ENCODE results near the gene LYZL6. TPM values are rescaled to one million over a fixed set of nuclear protein-coding genes. Genes with fewer than 3 reads are reported as not detected.

LYZL6 gene
- not detected in 5 replicates for total RNA-seq (2022; extraction: Qiagen RNA extraction; ENCODE audit: low read depth)

GRCh38 chr17:35943537-35943936, at the start of gene LYZL6:
Gene LYZL6, minus strand, starts transcription at chr17:35943713. Its CDS starts 4,357 bp downstream, at chr17:35939356.

DNA sequence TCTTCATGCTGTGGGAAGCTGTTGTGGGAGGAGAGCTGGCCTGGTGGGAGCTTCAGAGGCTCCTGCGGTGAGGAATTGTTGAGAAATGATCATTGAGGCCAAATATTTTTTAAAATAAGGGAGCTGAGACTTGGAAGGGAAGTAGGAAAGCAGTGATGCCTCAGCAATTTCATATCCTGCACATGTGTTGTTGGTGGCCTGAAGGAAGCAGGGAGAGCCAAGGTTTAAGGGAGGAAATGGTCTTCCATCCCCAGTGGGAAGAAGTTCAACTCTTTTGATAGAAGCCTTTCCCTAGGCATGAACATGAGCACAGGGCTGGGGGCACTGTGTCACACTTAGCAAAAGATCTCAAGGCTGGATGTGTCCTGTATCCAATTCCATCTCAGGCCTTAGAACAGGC, 43.1 kb upstream of the LYZL6 start, which contains the start of gene CCL14:
CCL14 (minus strand) TSS at position 87 of the 400 bp plus-strand sequence; CDS start at position 7, 80 bp downstream.

GRCh38 chr17:35981246-35981645, 37.7 kb upstream of the LYZL6 start, which contains the start of gene CCL16:
Gene CCL16, minus strand, starts transcription at chr17:35981497. Its CDS starts 77 bp downstream, at chr17:35981420.

GRCh38 chr17:35930211-35931065, 13.1 kb downstream of the LYZL6 start, which contains the start of gene RDM1:
Gene RDM1, minus strand, starts transcription at chr17:35930773. Its CDS starts 46 bp downstream, at chr17:35930727.

Other genes starting within 250 kb of the LYZL6 start
- 0.05 to 0.15 TPM (median 0.10 TPM) in 5 replicates for gene RASL10B, start 212.1 kb downstream of the LYZL6 start, total RNA-seq (2022; extraction: Qiagen RNA extraction; ENCODE audit: low read depth)
- 0.09 to 0.21 TPM (median 0.12 TPM) in 4 of 5 replicates, not detected in the other for gene GAS2L2, start 190.5 kb downstream of the LYZL6 start, total RNA-seq (2022; extraction: Qiagen RNA extraction; ENCODE audit: low read depth)
- gene C17orf50, start 182.8 kb downstream of the LYZL6 start, total RNA-seq (2022; extraction: Qiagen RNA extraction; ENCODE audit: low read depth): 0.23 to 0.42 TPM (median 0.30 TPM) in 5 replicates
- gene MMP28, start 148.1 kb downstream of the LYZL6 start, total RNA-seq (2022; extraction: Qiagen RNA extraction; ENCODE audit: low read depth): 3.6 to 7.7 TPM (median 6.0 TPM) in 5 replicates
- 209 to 237 TPM (median 216 TPM) in 5 replicates for gene TAF15, start 134.2 kb downstream of the LYZL6 start, total RNA-seq (2022; extraction: Qiagen RNA extraction; ENCODE audit: low read depth)
- gene HEATR9, start 74.8 kb downstream of the LYZL6 start, total RNA-seq (2022; extraction: Qiagen RNA extraction; ENCODE audit: low read depth): not detected in 5 replicates
- 1.1 to 2.1 TPM (median 1.7 TPM) in 5 replicates for gene CCL5, start 63.4 kb downstream of the LYZL6 start, total RNA-seq (2022; extraction: Qiagen RNA extraction; ENCODE audit: low read depth)
- 2.6 to 3.4 TPM (median 2.8 TPM) in 5 replicates for gene RDM1, start 12.9 kb downstream of the LYZL6 start, total RNA-seq (2022; extraction: Qiagen RNA extraction; ENCODE audit: low read depth)
- gene CCL16, start 37.8 kb upstream of the LYZL6 start, total RNA-seq (2022; extraction: Qiagen RNA extraction; ENCODE audit: low read depth): not detected in 5 replicates
- gene CCL14, start 43.0 kb upstream of the LYZL6 start, total RNA-seq (2022; extraction: Qiagen RNA extraction; ENCODE audit: low read depth): not detected in 5 replicates
- gene CCL15, start 57.8 kb upstream of the LYZL6 start, total RNA-seq (2022; extraction: Qiagen RNA extraction; ENCODE audit: low read depth): not detected in 5 replicates
- not detected in 5 replicates for gene CCL23, start 74.3 kb upstream of the LYZL6 start, total RNA-seq (2022; extraction: Qiagen RNA extraction; ENCODE audit: low read depth)
- gene CCL18, start 120.6 kb upstream of the LYZL6 start, total RNA-seq (2022; extraction: Qiagen RNA extraction; ENCODE audit: low read depth): not detected in 5 replicates
- gene CCL3, start 146.4 kb upstream of the LYZL6 start, total RNA-seq (2022; extraction: Qiagen RNA extraction; ENCODE audit: low read depth): not detected in 5 replicates
- not detected in 5 replicates for gene CCL4, start 160.1 kb upstream of the LYZL6 start, total RNA-seq (2022; extraction: Qiagen RNA extraction; ENCODE audit: low read depth)
- 1.9 to 3.7 TPM (median 3.5 TPM) in 5 replicates for gene TBC1D3B, start 232.9 kb upstream of the LYZL6 start, total RNA-seq (2022; extraction: Qiagen RNA extraction; ENCODE audit: low read depth)

All from A549 treated with CpdA at 1 μM for 4 hours (cell line).